Peyer's patch (tissue), 4 donors: ENCODE measurements around the gene SCAMP3. TPM values are rescaled to one million over a fixed set of nuclear protein-coding genes. Genes with fewer than 3 reads are reported as not detected.

ENCODE experiments used
- DNase-seq, 3 donors: peaks; one replicate each; pipeline ENCODE4 v3.0.0-alpha.2; 2017 to 2019
- H3K27ac ChIP-seq, 4 donors: fragments of 200-600 bp; sonication (generic); one replicate each; pipeline ENCODE4 v1.5.1; 2016 to 2019
- H3K27me3 ChIP-seq, 2 donors: fragments of 200-600 bp; sonication (generic); one replicate each; pipeline ENCODE4 v1.5.1; 2019
- H3K36me3 ChIP-seq, 3 donors: fragments of 200-600 bp; sonication (generic); one replicate each; pipeline ENCODE4 v1.5.1; 2016 to 2019
- H3K4me1 ChIP-seq, 4 donors: fragments of 200-600 bp; sonication (generic); one replicate each; pipeline ENCODE4 v1.5.1; 2016 to 2019
- H3K4me3 ChIP-seq, 4 donors: fragments of 200-600 bp; sonication (generic); 1 replicate in 3 of 4; 2 replicates in 1 of 4; pipeline ENCODE4 v1.5.1; 2016 to 2019; ENCODE audit warnings: mild to moderate bottlenecking in 1 of 4
- H3K9me3 ChIP-seq, 4 donors: fragments of 200-600 bp; sonication (generic); one replicate each; pipeline ENCODE4 v1.5.1; 2016 to 2019; ENCODE audit warnings: mild to moderate bottlenecking in 1 of 4
- CTCF ChIP-seq, 6 experiments: fragments of 450-650 bp in 4 of 6; fragments of 200-600 bp in 2 of 6; sonication (generic) in 1 of 6; IDR thresholded peaks; one replicate each; pipeline ENCODE4 v1.5.1; 2017 to 2019; ENCODE audit warnings: antibody characterized with exemption in 6 of 6, mild to moderate bottlenecking in 3 of 6, moderate library complexity in 1 of 6
- POLR2A ChIP-seq, 2 donors: fragments of 450-650 bp; IDR thresholded peaks; one replicate each; pipeline ENCODE4 v1.5.1; 2017; ENCODE audit warnings: antibody characterized with exemption in 2 of 2, mild to moderate bottlenecking in 2 of 2, moderate library complexity in 2 of 2
- total RNA-seq, 4 donors: library from RNA; depleted of rRNA; stranded (reverse); fragments of >200 nt; gene quantifications; one replicate each; pipeline ENCODE4 v1.1.0, GENCODE V29; 2016

Gene SCAMP3
- total RNA-seq, 4 donors from 2014 or later: 34.7 to 63.7 (median 49.2) TPM

- H3K27ac ChIP-seq: no peak overlapping the region
- H3K4me3 ChIP-seq: no peak overlapping the region
- H3K36me3 ChIP-seq: peaks cover 0 to 4% (median 0%) of the 10 kb centered on the region in 3 donors
- no peaks in the 10 kb centered on the region for H3K9me3 ChIP-seq
- H3K4me1 ChIP-seq: no peaks in the 10 kb centered on the region
- no peaks in the 10 kb centered on the region for H3K27me3 ChIP-seq
- TF ChIP-seq CTCF (IDR thresholded peaks at IDR 0.05): no peak
- TF ChIP-seq POLR2A (IDR thresholded peaks at IDR 0.05): no peak
- DNase-seq: no peak
Measured at GRCh38 chr1:155285063-155285462, 22.9 kb upstream of the SCAMP3 start.

GRCh38 chr1:155284476-155284875 is 22.3 kb upstream of the SCAMP3 start:
- no peaks in the 10 kb centered on the region for H3K9me3 ChIP-seq
- H3K4me3 ChIP-seq: no peak overlapping the region
- TF ChIP-seq CTCF (IDR thresholded peaks at IDR 0.05) (no peak), POLR2A (IDR thresholded peaks at IDR 0.05) (no peak)
- no peak for DNase-seq
- no peaks in the 10 kb centered on the region for H3K4me1 ChIP-seq
- H3K27ac ChIP-seq: no peak overlapping the region
- no peaks in the 10 kb centered on the region for H3K27me3 ChIP-seq
- peaks cover 0 to 4% (median 0%) of the 10 kb centered on the region in 3 donors for H3K36me3 ChIP-seq

GRCh38 chr1:155282488-155283091 is 20.4 kb upstream of the SCAMP3 start:
- no peaks in the 10 kb centered on the region for H3K9me3 ChIP-seq
- TF ChIP-seq POLR2A (IDR thresholded peaks at IDR 0.05) (no peak), CTCF (IDR thresholded peaks at IDR 0.05) (no peak)
- no peak for DNase-seq

GRCh38 chr1:155279268-155279667 is 17.1 kb upstream of the SCAMP3 start:
- H3K4me3 ChIP-seq: no peak overlapping the region
- no peak for TF ChIP-seq POLR2A (IDR thresholded peaks at IDR 0.05)
- TF ChIP-seq CTCF (IDR thresholded peaks at IDR 0.05): no peak
- peaks cover 0 to 4% (median 0%) of the 10 kb centered on the region in 3 donors for H3K36me3 ChIP-seq
- H3K27me3 ChIP-seq: no peaks in the 10 kb centered on the region
- no peak for DNase-seq
- no peaks in the 10 kb centered on the region for H3K9me3 ChIP-seq
- H3K27ac ChIP-seq: no peak overlapping the region
- H3K4me1 ChIP-seq: peaks cover 0 to 18% (median 2%) of the 10 kb centered on the region in 4 donors

More at GRCh38 chr1:155282488-155283091, 20.4 kb upstream of the SCAMP3 start:
- Histone ChIP-seq H3K4me3 (no peak overlapping the region), H3K4me1 (peaks cover 0 to 14% (median 2%) of the 10 kb centered on the region in 4 donors), H3K27ac (no peak overlapping the region), H3K27me3 (no peaks in the 10 kb centered on the region), H3K36me3 (peaks cover 0 to 4% (median 0%) of the 10 kb centered on the region in 3 donors)

- no peaks in the 10 kb centered on the region for H3K27me3 ChIP-seq
- peaks cover 0 to 21% (median 2%) of the 10 kb centered on the region in 4 donors for H3K4me1 ChIP-seq
- peaks cover 0 to 4% (median 0%) of the 10 kb centered on the region in 3 donors for H3K36me3 ChIP-seq
- TF ChIP-seq CTCF (IDR thresholded peaks at IDR 0.05): no peak
- TF ChIP-seq POLR2A (IDR thresholded peaks at IDR 0.05): no peak
- DNase-seq: no peak
- H3K27ac ChIP-seq: peak overlapping the region in 1 of 4 donors; percentile 78
- H3K4me3 ChIP-seq: peak overlapping the region in 3 of 4 donors; percentile 60 to 85 (median 79)
- H3K9me3 ChIP-seq: no peaks in the 10 kb centered on the region
Measured at GRCh38 chr1:155278689-155279160, 16.6 kb upstream of the SCAMP3 start.
